ENCODE results near the gene LCNL1.

The LCNL1 gene

DNA sequence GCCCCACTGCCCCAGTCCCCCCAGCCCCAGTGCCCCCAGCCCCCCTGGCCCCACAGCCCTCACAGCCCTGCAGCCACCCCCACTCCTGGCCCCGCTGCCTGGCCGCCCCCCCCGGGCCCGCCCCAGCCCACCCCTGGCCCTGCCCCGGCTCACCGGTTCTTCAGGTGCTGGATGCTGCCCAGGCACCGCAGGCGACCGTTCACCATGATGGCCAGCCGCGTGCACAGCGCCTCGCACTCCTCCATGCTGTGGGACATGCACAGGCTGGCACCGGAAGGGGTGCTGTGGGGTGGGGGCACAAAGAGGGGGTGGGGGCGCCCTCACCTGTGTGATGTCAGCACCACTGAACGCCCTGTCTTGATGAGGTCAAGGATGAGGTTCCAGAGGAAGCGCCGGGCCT is 26.4 kb downstream of the LCNL1 start:
- H3K4me3 ChIP-seq (ENCODE audit: low read depth, low read length), result no peak overlapping the region
- ChIA-PET POLR2A (no interaction called here), CTCF (interaction anchor here (1.2 to 1.9 kb wide), 3 partner anchors 16 to 61 kb away, joined by 4 to 8 read pairs (median 4); no protein-coding TSS in a partner anchor)
- no peak for DNase-seq (ENCODE audit: low read depth, low spot score)
- TF ChIP-seq, protein P1, sequence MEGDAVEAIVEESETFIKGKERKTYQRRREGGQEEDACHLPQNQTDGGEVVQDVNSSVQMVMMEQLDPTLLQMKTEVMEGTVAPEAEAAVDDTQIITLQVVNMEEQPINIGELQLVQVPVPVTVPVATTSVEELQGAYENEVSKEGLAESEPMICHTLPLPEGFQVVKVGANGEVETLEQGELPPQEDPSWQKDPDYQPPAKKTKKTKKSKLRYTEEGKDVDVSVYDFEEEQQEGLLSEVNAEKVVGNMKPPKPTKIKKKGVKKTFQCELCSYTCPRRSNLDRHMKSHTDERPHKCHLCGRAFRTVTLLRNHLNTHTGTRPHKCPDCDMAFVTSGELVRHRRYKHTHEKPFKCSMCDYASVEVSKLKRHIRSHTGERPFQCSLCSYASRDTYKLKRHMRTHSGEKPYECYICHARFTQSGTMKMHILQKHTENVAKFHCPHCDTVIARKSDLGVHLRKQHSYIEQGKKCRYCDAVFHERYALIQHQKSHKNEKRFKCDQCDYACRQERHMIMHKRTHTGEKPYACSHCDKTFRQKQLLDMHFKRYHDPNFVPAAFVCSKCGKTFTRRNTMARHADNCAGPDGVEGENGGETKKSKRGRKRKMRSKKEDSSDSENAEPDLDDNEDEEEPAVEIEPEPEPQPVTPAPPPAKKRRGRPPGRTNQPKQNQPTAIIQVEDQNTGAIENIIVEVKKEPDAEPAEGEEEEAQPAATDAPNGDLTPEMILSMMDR (IDR thresholded peaks at IDR 0.05; ENCODE audit: insufficient read depth, low read length, missing control alignments), result no peak

- CTCF ChIA-PET, result interaction anchor here (0.9 to 1.9 kb wide), 4 partner anchors 20 to 63 kb away, joined by 3 to 8 read pairs (median 4); no protein-coding TSS in a partner anchor
- no peak overlapping the region for H3K4me3 ChIP-seq (ENCODE audit: low read depth, low read length)
- no peak for DNase-seq (ENCODE audit: low read depth, low spot score)
- TF ChIP-seq, protein P1 (IDR thresholded peaks at IDR 0.05; ENCODE audit: insufficient read depth, low read length, missing control alignments), result no peak
- POLR2A ChIA-PET, result no interaction called here
Measured at GRCh38 chr9:137009938-137010732, 27.3 kb downstream of the LCNL1 start.

GRCh38 chr9:137011156-137011555 is 28.4 kb downstream of the LCNL1 start:
- DNase-seq (ENCODE audit: low read depth, low spot score), result no peak
- ChIA-PET CTCF (interaction anchor here (0.7 to 1.9 kb wide), 6 partner anchors 16 to 64 kb away, joined by 3 to 8 read pairs (median 4); no protein-coding TSS in a partner anchor), POLR2A (no interaction called here)
- H3K4me3 ChIP-seq (ENCODE audit: low read depth, low read length), result no peak overlapping the region
- TF ChIP-seq, protein P1 (IDR thresholded peaks at IDR 0.05; ENCODE audit: insufficient read depth, low read length, missing control alignments), result no peak

DNA sequence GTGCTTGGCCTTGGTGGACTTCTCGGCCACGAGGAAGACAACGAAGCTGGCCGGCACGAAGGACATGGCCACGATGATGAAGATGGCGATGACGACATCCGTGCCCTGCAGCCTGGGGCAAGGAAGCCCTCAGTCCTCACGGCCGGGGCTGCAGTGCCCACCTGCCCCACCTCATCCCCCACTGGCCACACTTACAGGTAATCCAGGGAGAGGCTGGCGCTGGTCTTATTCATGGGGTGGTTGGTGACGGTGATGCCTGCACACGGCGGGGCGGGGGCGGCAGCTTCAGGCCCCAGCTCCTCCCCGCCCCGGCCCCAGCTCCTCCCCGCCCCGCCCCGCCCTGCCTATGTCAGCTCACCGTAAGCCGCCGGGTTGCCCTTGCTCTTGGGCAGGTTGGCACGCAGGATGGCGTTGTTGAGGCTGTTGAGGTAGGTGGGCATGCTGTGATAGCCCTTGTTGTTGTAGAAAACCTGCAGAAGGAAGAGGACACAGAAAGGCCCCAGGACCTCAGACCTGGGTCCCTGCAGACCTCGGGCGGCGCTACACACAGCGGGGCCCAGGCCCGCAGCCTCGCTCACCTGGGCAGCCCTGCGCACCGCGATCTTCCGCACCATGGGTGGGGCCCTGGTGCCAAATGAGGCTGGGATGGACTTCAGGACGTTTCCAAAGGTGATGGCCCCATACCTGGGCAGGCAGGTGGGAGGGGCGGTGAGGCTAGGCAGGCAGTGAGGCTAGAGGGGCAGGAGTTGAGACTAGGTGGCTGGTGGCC is 29.3 kb downstream of the LCNL1 start:
- ChIA-PET POLR2A (no interaction called here), CTCF (interaction anchor here (0.7 to 1.8 kb wide), 5 partner anchors 15 to 23 kb away, joined by 3 to 4 read pairs (median 4); no protein-coding TSS in a partner anchor)
- TF ChIP-seq, protein P1 (IDR thresholded peaks at IDR 0.05; ENCODE audit: insufficient read depth, low read length, missing control alignments), result no peak
- no peak for DNase-seq (ENCODE audit: low read depth, low spot score)
- no peak overlapping the region for H3K4me3 ChIP-seq (ENCODE audit: low read depth, low read length)

DNA sequence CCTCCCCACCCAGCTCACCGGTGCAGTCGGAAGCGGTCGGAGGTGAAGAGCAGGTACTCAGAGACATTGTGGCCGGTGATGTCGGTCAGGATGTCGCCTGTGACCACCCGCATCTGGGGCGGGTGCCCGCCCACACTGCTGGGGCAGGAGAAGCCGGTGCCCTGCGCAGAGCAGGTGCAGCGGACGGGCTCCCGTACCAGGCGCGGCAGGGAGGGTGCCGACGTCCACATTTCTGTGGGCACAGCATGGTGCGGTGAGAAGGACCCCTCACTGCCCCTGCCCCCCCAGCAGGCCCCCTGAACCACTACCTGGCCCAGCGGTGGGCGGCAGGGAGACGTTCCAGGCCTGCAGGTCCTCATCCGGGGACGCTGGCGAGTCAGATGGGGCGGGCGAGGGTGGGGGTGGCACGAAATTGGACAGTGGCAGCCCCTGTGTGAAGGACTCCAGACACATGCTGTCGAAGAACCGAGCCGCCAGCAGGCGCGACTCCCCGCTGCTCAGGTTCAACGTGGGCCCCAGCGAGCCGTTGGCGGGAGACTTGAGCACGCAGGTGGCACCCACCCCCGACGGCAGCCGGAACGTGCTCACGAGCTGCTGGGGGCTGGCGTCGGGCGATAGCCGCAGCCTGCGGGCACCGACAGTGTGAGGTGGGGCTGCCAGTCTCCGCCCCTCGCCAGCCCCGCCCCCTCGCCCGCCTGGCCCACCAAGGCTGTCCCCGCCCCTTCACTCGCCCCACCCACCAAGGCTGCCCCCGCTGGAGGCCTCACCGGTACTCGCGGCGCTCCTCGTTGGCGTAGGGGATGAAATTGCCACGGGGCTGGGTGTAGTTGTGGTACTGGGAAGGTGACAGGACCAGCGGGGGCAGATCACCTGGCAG is 30.1 kb downstream of the LCNL1 start:
- no peak for DNase-seq (ENCODE audit: low read depth, low spot score)
- H3K4me3 ChIP-seq (ENCODE audit: low read depth, low read length), result no peak overlapping the region
- CTCF ChIA-PET, result interaction anchor here (1.4 to 1.8 kb wide), 2 partner anchors 16 to 17 kb away, joined by 3 to 4 read pairs; no protein-coding TSS in a partner anchor
- TF ChIP-seq, protein P1 (IDR thresholded peaks at IDR 0.05; ENCODE audit: insufficient read depth, low read length, missing control alignments), result no peak
- POLR2A ChIA-PET, result no interaction called here
